IPS-20b (cell line): ENCODE data around the gene TENT5A.

Experiments used
- H3K27ac ChIP-seq: one replicate; pipeline ENCODE4 v1.5.1; 2013; ENCODE audit warnings: low read length
- H3K27me3 ChIP-seq: 2 replicates; pipeline ENCODE4 v1.6.1; 2013; ENCODE audit warnings: mild to moderate bottlenecking, low read length, inconsistent platforms; ENCODE audit not compliant: insufficient read depth
- H3K36me3 ChIP-seq: 2 replicates; pipeline ENCODE4 v1.6.1; 2013; ENCODE audit warnings: low read depth, mild to moderate bottlenecking, inconsistent platforms, low read length, moderate library complexity; ENCODE audit not compliant: insufficient read depth
- H3K4me1 ChIP-seq: 2 replicates; pipeline ENCODE4 v1.6.1; 2013; ENCODE audit warnings: mild to moderate bottlenecking, control low read depth, inconsistent platforms, low read length, moderate library complexity; ENCODE audit not compliant: insufficient read depth
- H3K4me3 ChIP-seq: 2 replicates; pipeline ENCODE4 v1.5.1; 2013; ENCODE audit warnings: mild to moderate bottlenecking, low read length, inconsistent platforms
- H3K9ac ChIP-seq: 2 replicates; pipeline ENCODE4 v1.6.1; 2013; ENCODE audit warnings: low read depth, mild to moderate bottlenecking, inconsistent platforms, low read length, moderate library complexity
- H3K9me3 ChIP-seq: 2 replicates; pipeline ENCODE4 v1.6.1; 2013; ENCODE audit warnings: mild to moderate bottlenecking, low read depth, low read length, inconsistent platforms; ENCODE audit not compliant: insufficient read depth

TENT5A gene

GRCh38 chr6:81727876-81728517 is 24.5 kb downstream of the TENT5A start:
- no peak overlapping the region for H3K27ac ChIP-seq
- no peaks in the 10 kb centered on the region for H3K27me3 ChIP-seq
- no peak overlapping the region for H3K4me3 ChIP-seq
- no peak overlapping the region for H3K9ac ChIP-seq
- H3K4me1 ChIP-seq: no peaks in the 10 kb centered on the region
- no peaks in the 10 kb centered on the region for H3K36me3 ChIP-seq
- no peaks in the 10 kb centered on the region for H3K9me3 ChIP-seq

GRCh38 chr6:81725127-81725526 is 27.4 kb downstream of the TENT5A start:
- no peak overlapping the region for H3K9ac ChIP-seq
- no peaks in the 10 kb centered on the region for H3K36me3 ChIP-seq
- no peaks in the 10 kb centered on the region for H3K9me3 ChIP-seq
- H3K4me3 ChIP-seq: no peak overlapping the region
- H3K27me3 ChIP-seq: no peaks in the 10 kb centered on the region
- no peak overlapping the region for H3K27ac ChIP-seq
- H3K4me1 ChIP-seq: no peaks in the 10 kb centered on the region

DNA sequence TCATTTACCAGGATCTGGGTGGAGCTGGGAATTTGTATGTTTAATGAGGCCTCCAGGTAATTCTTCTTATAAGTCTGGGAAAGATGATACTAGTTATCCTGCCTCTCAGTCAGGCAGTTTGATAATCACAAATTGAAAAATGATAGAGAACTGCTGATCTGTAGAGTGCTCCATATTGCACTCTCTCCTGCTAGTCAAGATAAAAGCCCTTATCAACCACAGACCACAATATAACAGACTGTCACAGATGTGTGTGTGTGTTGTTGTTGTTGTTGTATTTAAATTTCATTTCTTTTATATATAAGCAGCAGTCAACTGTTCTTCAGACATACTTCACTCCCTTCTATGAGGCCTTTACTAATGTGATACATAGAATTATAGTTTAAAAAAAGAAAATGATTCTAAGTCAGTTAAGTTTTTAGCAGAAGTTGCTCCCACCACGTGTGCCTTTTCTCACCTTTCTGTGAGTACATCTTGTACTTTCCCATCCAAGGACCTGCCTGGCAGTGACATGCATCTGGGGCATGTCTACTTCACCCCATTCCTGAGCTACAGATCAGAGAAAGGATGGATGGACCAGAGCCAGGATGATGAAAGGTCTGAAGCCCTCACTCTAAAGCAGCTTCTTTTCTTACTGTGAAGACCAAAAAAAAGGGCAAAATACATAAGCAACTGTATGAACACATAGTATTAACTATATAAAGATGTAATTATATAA is 29.8 kb downstream of the TENT5A start:
- Histone ChIP-seq H3K4me1 (no peaks in the 10 kb centered on the region), H3K27ac (no peak overlapping the region), H3K9me3 (no peaks in the 10 kb centered on the region), H3K27me3 (no peaks in the 10 kb centered on the region), H3K4me3 (no peak overlapping the region), H3K36me3 (no peaks in the 10 kb centered on the region), H3K9ac (no peak overlapping the region)

DNA sequence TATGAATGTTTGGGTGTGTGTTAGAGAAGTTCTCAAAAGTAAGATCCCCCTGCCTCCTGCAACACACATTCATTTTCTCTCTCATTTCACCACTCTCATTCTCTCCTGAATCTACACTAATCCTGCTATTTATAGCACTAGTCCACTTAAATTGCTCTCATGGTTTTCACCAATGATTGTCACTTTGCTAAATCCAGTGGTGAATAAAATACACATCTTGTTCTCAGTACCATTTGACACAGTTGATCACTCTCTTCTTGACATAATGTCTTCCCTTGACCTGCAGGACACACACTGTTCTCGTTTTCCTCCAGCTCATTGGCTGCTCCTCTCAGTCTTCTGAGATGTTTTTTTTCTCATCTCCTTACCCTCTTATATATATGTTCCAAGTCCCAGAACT is 32.1 kb downstream of the TENT5A start:
- Histone ChIP-seq H3K4me1 (no peaks in the 10 kb centered on the region), H3K9ac (no peak overlapping the region), H3K27ac (no peak overlapping the region), H3K4me3 (no peak overlapping the region), H3K36me3 (no peaks in the 10 kb centered on the region), H3K9me3 (no peaks in the 10 kb centered on the region), H3K27me3 (no peaks in the 10 kb centered on the region)

- Histone ChIP-seq H3K9ac (no peak overlapping the region), H3K27ac (no peak overlapping the region), H3K4me1 (no peaks in the 10 kb centered on the region), H3K27me3 (no peaks in the 10 kb centered on the region), H3K9me3 (no peaks in the 10 kb centered on the region), H3K4me3 (no peak overlapping the region), H3K36me3 (no peaks in the 10 kb centered on the region)
Measured at GRCh38 chr6:81718126-81718525, 34.4 kb downstream of the TENT5A start.

- no peak overlapping the region for H3K27ac ChIP-seq
- H3K27me3 ChIP-seq: no peaks in the 10 kb centered on the region
- no peaks in the 10 kb centered on the region for H3K4me1 ChIP-seq
- H3K4me3 ChIP-seq: no peak overlapping the region
- no peaks in the 10 kb centered on the region for H3K36me3 ChIP-seq
- no peak overlapping the region for H3K9ac ChIP-seq
- no peaks in the 10 kb centered on the region for H3K9me3 ChIP-seq
Measured at GRCh38 chr6:81714684-81715083, 37.8 kb downstream of the TENT5A start.

GRCh38 chr6:81713205-81713604 is 39.3 kb downstream of the TENT5A start:
- no peak overlapping the region for H3K9ac ChIP-seq
- no peak overlapping the region for H3K4me3 ChIP-seq
- no peaks in the 10 kb centered on the region for H3K9me3 ChIP-seq
- peaks cover 4% of the 10 kb centered on the region for H3K4me1 ChIP-seq
- H3K27ac ChIP-seq: no peak overlapping the region
- H3K27me3 ChIP-seq: no peaks in the 10 kb centered on the region
- H3K36me3 ChIP-seq: no peaks in the 10 kb centered on the region

- no peaks in the 10 kb centered on the region for H3K36me3 ChIP-seq
- H3K27me3 ChIP-seq: no peaks in the 10 kb centered on the region
- H3K9ac ChIP-seq: no peak overlapping the region
- H3K27ac ChIP-seq: no peak overlapping the region
- peaks cover 19% of the 10 kb centered on the region for H3K4me1 ChIP-seq
- peak overlapping the region; percentile 17; the same call in 1 of the 2 replicates for H3K4me3 ChIP-seq
- H3K9me3 ChIP-seq: no peaks in the 10 kb centered on the region
Measured at GRCh38 chr6:81708113-81708699, 44.3 kb downstream of the TENT5A start.

DNA sequence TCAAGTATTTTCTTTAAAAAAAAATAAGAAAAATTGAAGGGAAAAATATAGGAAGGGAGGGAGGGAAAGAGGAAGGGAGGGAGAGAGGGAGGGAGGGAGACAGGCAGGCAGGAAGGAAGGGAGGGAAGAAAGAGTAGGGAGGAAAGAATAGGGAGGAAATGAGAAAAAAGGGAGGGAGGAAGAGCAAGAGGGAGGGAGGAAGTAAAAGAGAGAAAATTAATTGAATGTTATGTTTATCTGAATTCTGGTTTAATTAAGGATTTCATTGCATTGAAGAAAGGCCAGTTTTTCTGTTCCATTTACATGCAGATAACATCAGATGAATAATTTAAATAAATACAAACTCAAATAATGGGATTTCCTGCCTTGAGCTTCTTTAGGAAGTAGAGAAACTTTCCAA is 47.8 kb downstream of the TENT5A start:
- H3K4me3 ChIP-seq: no peak overlapping the region
- H3K9ac ChIP-seq: no peak overlapping the region
- H3K27ac ChIP-seq: no peak overlapping the region
- no peaks in the 10 kb centered on the region for H3K36me3 ChIP-seq
- H3K4me1 ChIP-seq: peaks cover 19% of the 10 kb centered on the region
- no peaks in the 10 kb centered on the region for H3K9me3 ChIP-seq
- H3K27me3 ChIP-seq: no peaks in the 10 kb centered on the region

DNA sequence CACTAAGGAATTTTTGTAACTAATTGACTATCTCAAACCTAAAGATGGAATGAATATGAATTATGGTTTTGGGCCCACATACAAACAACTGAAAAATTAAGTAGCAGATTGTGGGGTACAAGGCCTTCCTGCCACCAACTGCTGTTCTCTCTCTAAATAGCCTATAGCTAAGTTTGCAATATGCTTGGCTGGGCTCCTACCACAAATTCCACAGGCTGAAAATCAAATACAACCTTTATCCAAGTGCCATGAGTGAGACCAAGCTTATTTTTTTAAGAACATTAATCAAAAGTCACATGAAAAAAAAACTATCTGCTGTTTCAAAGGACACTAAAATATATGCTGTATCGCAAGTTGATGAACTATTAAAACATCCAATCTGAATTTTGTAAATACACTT is 52.1 kb downstream of the TENT5A start:
- Histone ChIP-seq H3K27ac (no peak overlapping the region), H3K4me3 (no peak overlapping the region), H3K9ac (no peak overlapping the region)

GRCh38 chr6:81697559-81697958 is 54.9 kb downstream of the TENT5A start:
- no peak overlapping the region for H3K9ac ChIP-seq
- H3K27ac ChIP-seq: no peak overlapping the region
- H3K4me3 ChIP-seq: no peak overlapping the region
- no peaks in the 10 kb centered on the region for H3K27me3 ChIP-seq
- no peaks in the 10 kb centered on the region for H3K36me3 ChIP-seq
- no peaks in the 10 kb centered on the region for H3K9me3 ChIP-seq
- H3K4me1 ChIP-seq: peaks cover 20% of the 10 kb centered on the region; the same call in 1 of the 2 replicates

More for the DNA sequence above, 52.1 kb downstream of the TENT5A start:
- H3K9me3 ChIP-seq: no peaks in the 10 kb centered on the region
- H3K36me3 ChIP-seq: no peaks in the 10 kb centered on the region
- no peaks in the 10 kb centered on the region for H3K27me3 ChIP-seq
- peaks cover 23% of the 10 kb centered on the region; the same call in 1 of the 2 replicates for H3K4me1 ChIP-seq

- H3K4me1 ChIP-seq: peaks cover 20% of the 10 kb centered on the region; the same call in 1 of the 2 replicates
- H3K36me3 ChIP-seq: no peaks in the 10 kb centered on the region
- H3K27ac ChIP-seq: no peak overlapping the region
- H3K9ac ChIP-seq: no peak overlapping the region
- H3K27me3 ChIP-seq: no peaks in the 10 kb centered on the region
- no peaks in the 10 kb centered on the region for H3K9me3 ChIP-seq
- H3K4me3 ChIP-seq: peak overlapping the region; percentile 6; the same call in 1 of the 2 replicates
Measured at GRCh38 chr6:81696524-81696923, 56.0 kb downstream of the TENT5A start.
